Loucy (cell line): ENCODE measurements around the gene BMP6.

Experiments used
- H2AFZ ChIP-seq: fragments of 200-600 bp; sonication (generic); 2 replicates; pipeline ENCODE4 v1.6.0; 2016; ENCODE audit warnings: antibody characterized with exemption, mild to moderate bottlenecking, low read length, moderate library complexity
- H3F3A ChIP-seq: fragments of 200-600 bp; 2 replicates; pipeline ENCODE4 v1.6.0; 2016; ENCODE audit warnings: antibody characterized with exemption, low read depth, mild to moderate bottlenecking
- H3K27me3 ChIP-seq: fragments of 200-600 bp; sonication (generic); 2 replicates; pipeline ENCODE4 v1.6.1; 2014; ENCODE audit warnings: low read length, mild to moderate bottlenecking; ENCODE audit not compliant: insufficient read depth, poor library complexity, severe bottlenecking
- H3K36me3 ChIP-seq: fragments of 200-600 bp; sonication (generic); 2 replicates; pipeline ENCODE4 v1.6.1; 2016; ENCODE audit warnings: low read length; ENCODE audit not compliant: insufficient read depth
- H3K4me1 ChIP-seq: fragments of 200-600 bp; sonication (generic); 2 replicates; pipeline ENCODE4 v1.5.1; 2014; ENCODE audit warnings: low read length, mild to moderate bottlenecking; ENCODE audit not compliant: insufficient read depth, poor library complexity, severe bottlenecking
- H3K4me2 ChIP-seq: fragments of 200-600 bp; sonication (generic); 2 replicates; pipeline ENCODE4 v1.6.0; 2014; ENCODE audit warnings: antibody characterized with exemption, low read length, low read depth, mild to moderate bottlenecking; ENCODE audit not compliant: poor library complexity, severe bottlenecking
- H3K4me3 ChIP-seq: fragments of 200-600 bp; sonication (generic); 2 replicates; pipeline ENCODE4 v1.5.1; 2014; ENCODE audit warnings: low read length, mild to moderate bottlenecking, mixed read lengths; ENCODE audit not compliant: poor library complexity, severe bottlenecking
- H3K79me2 ChIP-seq: fragments of 200-600 bp; sonication (generic); 2 replicates; pipeline ENCODE4 v1.6.1; 2014; ENCODE audit warnings: low read length; ENCODE audit not compliant: insufficient read depth
- H3K9ac ChIP-seq: fragments of 200-600 bp; sonication (generic); 2 replicates; pipeline ENCODE4 v1.6.0; 2014; ENCODE audit warnings: mild to moderate bottlenecking, low read depth, low read length, moderate library complexity; ENCODE audit not compliant: poor library complexity, severe bottlenecking
- H3K9me2 ChIP-seq: fragments of 200-600 bp; sonication (generic); replicated peaks from 2 replicates; pipeline ENCODE4 v1.6.1; 2016; ENCODE audit warnings: low read depth, low read length, mixed read lengths
- H3K9me3 ChIP-seq: fragments of 200-600 bp; sonication (generic); 2 replicates; pipeline ENCODE4 v1.6.1; 2014; ENCODE audit warnings: mild to moderate bottlenecking, antibody characterized with exemption, low read length, low read depth; ENCODE audit not compliant: insufficient read depth
- H4K20me1 ChIP-seq: fragments of 200-600 bp; sonication (generic); 2 replicates; pipeline ENCODE4 v1.6.0; 2014; ENCODE audit warnings: antibody characterized with exemption, low read length, mild to moderate bottlenecking; ENCODE audit not compliant: insufficient read depth, poor library complexity, severe bottlenecking
- EZH2phosphoT487 ChIP-seq: fragments of 200-600 bp; IDR thresholded peaks from 2 replicates; pipeline ENCODE4 v1.6.1; 2018; ENCODE audit warnings: antibody characterized with exemption, mild to moderate bottlenecking, moderate library complexity, borderline replicate concordance
- TF ChIP-seq, protein P1 (sequence below): fragments of 200-600 bp; sonication (generic); conservative IDR thresholded peaks from 2 replicates; pipeline ENCODE4 v1.5.1; 2014; ENCODE audit warnings: mild to moderate bottlenecking, antibody characterized with exemption, low read length

The BMP6 gene

DNA sequence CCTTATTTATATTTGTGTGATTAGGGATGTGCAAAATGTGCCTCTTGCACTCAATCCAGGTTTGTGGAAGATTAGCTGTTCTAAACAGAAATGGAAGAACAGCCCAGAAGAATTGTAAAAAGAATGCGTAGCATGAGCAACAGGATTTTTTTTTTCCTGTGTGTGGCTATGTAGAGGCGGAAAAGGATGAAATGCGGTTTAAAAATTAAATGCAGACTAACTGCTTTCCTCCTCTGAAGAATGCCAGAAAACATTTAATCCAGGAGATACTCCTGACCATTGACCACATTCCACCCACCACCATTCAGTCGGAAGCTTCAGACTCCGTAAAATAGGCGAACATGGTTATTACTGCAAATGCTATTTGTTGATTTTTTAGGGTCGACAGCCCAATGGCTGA lies 83.4 kb downstream of the BMP6 start:
- Histone ChIP-seq H3K9me2 (no peaks in the 10 kb centered on the region), H4K20me1 (no peaks in the 10 kb centered on the region), H3F3A (no peaks in the 10 kb centered on the region), H3K4me1 (no peaks in the 10 kb centered on the region), H3K4me2 (no peak overlapping the region), H3K9ac (no peak overlapping the region), H3K4me3 (no peak overlapping the region), H3K36me3 (no peaks in the 10 kb centered on the region), H3K27me3 (no peaks in the 10 kb centered on the region), H2AFZ (no peak overlapping the region), H3K9me3 (no peaks in the 10 kb centered on the region), H3K79me2 (no peaks in the 10 kb centered on the region)
- TF ChIP-seq EZH2phosphoT487, result no peak
- TF ChIP-seq, protein P1, sequence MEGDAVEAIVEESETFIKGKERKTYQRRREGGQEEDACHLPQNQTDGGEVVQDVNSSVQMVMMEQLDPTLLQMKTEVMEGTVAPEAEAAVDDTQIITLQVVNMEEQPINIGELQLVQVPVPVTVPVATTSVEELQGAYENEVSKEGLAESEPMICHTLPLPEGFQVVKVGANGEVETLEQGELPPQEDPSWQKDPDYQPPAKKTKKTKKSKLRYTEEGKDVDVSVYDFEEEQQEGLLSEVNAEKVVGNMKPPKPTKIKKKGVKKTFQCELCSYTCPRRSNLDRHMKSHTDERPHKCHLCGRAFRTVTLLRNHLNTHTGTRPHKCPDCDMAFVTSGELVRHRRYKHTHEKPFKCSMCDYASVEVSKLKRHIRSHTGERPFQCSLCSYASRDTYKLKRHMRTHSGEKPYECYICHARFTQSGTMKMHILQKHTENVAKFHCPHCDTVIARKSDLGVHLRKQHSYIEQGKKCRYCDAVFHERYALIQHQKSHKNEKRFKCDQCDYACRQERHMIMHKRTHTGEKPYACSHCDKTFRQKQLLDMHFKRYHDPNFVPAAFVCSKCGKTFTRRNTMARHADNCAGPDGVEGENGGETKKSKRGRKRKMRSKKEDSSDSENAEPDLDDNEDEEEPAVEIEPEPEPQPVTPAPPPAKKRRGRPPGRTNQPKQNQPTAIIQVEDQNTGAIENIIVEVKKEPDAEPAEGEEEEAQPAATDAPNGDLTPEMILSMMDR, result no peak

DNA sequence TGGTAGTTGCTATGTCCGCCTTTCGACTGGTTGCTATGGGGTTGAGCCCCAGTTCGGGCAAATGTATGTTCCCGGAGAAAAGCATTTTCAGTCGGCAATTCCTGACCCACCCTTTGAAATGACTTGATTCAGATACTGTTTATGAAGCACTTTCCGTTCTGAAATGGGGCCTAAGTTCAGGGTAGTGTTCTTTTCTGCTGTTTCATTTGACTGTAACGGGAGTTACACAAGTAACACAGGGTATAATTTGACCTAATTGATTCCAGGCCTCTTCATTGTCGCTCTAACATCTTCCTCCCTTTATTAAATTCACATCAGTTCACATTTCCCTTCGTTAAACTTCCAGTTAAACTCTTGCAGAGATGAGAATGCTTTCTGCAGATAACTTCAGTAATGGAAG lies 85.5 kb downstream of the BMP6 start:
- H2AFZ ChIP-seq, result no peak overlapping the region
- no peak overlapping the region for H3K9ac ChIP-seq
- no peaks in the 10 kb centered on the region for H3K79me2 ChIP-seq
- no peak overlapping the region for H3K4me3 ChIP-seq
- no peaks in the 10 kb centered on the region for H3F3A ChIP-seq
- no peak overlapping the region for H3K4me2 ChIP-seq
- no peaks in the 10 kb centered on the region for H3K9me3 ChIP-seq
- H3K36me3 ChIP-seq, result no peaks in the 10 kb centered on the region
- H3K4me1 ChIP-seq, result no peaks in the 10 kb centered on the region
- no peak for TF ChIP-seq EZH2phosphoT487
- TF ChIP-seq, protein P1, result no peak
- H3K9me2 ChIP-seq, result no peaks in the 10 kb centered on the region
- no peaks in the 10 kb centered on the region for H4K20me1 ChIP-seq
- no peaks in the 10 kb centered on the region for H3K27me3 ChIP-seq

DNA sequence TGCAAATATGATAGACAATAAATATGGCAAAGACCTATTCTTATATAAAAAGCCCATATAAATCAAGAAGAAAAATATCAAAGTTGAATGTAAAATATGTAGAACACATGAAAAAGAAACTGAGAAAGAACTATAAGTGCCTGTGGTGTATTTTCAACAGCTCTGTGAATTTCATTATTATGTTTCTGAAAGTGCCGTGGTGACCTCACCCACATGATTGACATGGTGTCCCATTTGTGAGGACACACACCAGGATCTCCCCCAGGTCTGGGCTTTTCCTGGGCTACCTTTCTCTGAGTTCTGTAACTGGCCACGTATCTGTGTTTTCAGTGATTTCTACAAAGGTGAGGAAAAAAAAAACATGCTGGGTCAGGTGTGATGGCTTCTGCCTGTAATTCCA lies 86.7 kb downstream of the BMP6 start:
- Histone ChIP-seq H3K4me2 (no peak overlapping the region), H2AFZ (no peak overlapping the region), H4K20me1 (no peaks in the 10 kb centered on the region), H3K9me2 (no peaks in the 10 kb centered on the region), H3K79me2 (no peaks in the 10 kb centered on the region), H3K27me3 (no peaks in the 10 kb centered on the region), H3K9ac (no peak overlapping the region), H3K4me3 (no peak overlapping the region), H3K36me3 (no peaks in the 10 kb centered on the region), H3K9me3 (no peaks in the 10 kb centered on the region), H3K4me1 (no peaks in the 10 kb centered on the region), H3F3A (no peaks in the 10 kb centered on the region)
- TF ChIP-seq EZH2phosphoT487, result no peak
- TF ChIP-seq, protein P1, result no peak
